Left renal cortex interstitium (tissue), 4 donors: Measurements from ENCODE around the gene HARS2. TPM values are rescaled to one million over a fixed set of nuclear protein-coding genes. Genes with fewer than 3 reads are reported as not detected.
A peak's percentile ranks its signal among the peaks of the same experiment; 100 is the strongest.
"Not testable (repeated sequence)": the region's sequence is repeated elsewhere in the genome, so short reads cannot be mapped to it uniquely, and the experiment has no call there.

Experiments used
- DNase-seq, 4 donors: peaks; one replicate each; pipeline ENCODE4 v3.0.0-alpha.2; 2013; ENCODE audit warnings: low read depth in 4 of 4, low spot score in 2 of 4, missing footprints in 1 of 4
- polyA plus RNA-seq, 4 donors: library from polyadenylated mRNA; unstranded; fragments of 120-200 nt; gene quantifications; one replicate each; pipeline ENCODE4 v1.2.1, GENCODE V29; 2013; ENCODE audit not compliant: insufficient read length in 4 of 4

HARS2 gene, protein sequence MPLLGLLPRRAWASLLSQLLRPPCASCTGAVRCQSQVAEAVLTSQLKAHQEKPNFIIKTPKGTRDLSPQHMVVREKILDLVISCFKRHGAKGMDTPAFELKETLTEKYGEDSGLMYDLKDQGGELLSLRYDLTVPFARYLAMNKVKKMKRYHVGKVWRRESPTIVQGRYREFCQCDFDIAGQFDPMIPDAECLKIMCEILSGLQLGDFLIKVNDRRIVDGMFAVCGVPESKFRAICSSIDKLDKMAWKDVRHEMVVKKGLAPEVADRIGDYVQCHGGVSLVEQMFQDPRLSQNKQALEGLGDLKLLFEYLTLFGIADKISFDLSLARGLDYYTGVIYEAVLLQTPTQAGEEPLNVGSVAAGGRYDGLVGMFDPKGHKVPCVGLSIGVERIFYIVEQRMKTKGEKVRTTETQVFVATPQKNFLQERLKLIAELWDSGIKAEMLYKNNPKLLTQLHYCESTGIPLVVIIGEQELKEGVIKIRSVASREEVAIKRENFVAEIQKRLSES
- 10 to 100 TPM; 37.4 to 60.3 (median 49.2) TPM for polyA plus RNA-seq

DNA sequence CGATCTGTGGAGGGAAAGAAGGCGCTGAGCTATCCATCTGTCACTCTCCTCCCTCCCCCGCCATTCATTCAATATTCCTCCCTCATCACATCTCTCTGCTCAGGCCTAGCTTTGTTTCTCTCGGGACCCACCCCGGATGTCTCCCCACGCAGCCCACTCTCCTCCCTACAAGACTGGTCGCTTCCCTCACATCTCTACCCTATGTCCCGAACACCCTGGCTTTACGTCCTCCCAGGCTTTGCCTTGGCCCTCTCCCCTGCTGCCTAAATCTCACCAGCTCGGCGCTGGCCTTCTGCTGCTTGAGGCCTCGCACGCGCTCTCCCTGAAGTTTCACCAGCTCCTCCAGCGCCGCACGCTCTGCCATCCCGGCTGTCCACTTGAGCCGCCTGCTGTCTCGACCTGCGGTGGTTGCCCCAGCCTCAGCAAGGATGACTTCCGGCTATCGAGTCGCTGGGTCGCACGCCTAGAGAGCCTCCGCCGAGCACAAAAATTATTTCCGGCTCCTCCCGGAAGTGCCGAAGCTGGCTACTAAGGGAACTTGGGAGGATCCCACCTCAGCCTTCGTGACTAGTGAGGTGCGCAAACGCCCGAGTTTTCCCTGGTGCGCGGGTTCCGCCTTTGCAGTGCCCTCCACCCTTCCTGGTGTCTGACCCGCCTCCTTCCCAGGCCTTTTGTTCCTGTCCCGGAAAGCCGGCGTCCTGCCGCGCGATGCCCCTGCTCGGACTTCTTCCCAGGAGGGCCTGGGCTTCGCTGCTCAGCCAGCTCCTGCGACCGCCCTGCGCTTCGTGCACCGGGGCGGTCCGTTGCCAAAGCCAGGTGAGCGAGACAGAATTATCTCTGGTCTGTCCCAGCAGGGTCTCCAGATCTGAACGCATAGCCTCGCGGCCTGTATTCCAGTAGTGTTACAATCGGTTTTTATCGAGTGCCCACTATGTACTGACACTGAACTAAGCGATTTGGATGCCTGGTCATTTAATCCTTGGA lies at the start of gene HARS2, which contains the start of gene HARS1:
TSS of gene HARS2 (plus strand) at position 515 of the 984 bp plus-strand sequence. CDS start at position 709, 194 bp downstream.
TSS of gene HARS1 (minus strand) at position 430 of the 984 bp plus-strand sequence. CDS start at position 364, 66 bp downstream.
- DNase-seq: peak; percentile 62 to 87 (median 76)

DNA sequence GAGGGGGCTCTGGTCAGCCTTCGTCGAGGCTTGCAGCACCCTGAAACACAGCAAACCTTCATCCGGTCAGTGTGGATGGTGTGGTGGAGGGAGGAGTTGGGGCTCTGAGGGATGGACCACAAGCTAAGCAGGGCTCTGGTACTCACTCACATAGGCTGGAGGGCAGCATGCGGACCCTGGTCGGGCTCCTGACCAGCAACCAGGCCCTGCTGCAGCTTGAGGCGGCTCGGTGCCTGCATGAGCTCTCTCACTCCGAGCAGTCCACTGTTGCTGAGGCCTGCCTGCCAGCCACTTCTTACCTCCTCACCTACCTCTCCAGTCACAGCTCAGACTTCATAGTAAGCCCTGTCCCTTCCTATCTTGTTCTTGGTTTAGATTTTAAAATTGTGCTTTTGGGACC lies 49.5 kb upstream of the HARS2 start:
- DNase-seq: no peak

DNA sequence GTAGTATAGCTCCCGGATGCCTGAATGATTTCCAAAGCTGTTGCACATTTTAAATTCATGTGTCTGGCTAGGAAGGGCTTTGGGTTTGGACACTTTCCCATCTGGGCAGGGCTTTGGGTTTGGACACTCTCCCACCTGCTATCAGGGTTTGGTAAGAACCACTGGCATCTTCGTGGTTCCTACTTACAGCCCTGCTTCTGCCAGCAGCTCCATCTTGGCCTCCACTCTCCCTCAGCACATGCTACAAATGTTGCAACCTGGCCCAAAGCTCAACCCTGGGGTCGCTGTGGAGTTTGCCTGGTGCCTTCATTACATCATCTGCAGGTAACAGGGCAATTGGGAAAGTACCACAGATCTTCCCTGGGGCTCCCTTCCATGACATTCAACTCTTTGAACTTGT lies 48.5 kb upstream of the HARS2 start:
- DNase-seq: no peak

DNA sequence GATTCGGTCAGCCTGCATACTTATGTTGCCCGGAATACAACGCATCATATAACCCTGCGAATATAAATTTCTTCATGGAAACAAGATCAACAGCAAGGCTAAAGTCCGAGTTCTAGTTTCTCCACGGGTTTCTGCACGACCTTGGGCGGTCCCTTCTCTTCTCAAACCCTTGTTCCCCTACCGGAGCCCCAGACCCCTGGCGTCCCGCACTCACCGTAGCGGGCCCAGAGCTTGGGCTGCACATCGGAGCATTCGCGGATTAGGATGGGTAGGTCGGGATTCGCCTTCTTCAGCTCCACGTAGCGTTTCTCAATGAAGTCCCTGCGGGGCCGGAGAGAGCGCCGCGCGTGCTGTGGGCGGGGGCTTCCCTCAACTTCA lies 44.2 kb upstream of the HARS2 start:
- no peak for DNase-seq

DNA sequence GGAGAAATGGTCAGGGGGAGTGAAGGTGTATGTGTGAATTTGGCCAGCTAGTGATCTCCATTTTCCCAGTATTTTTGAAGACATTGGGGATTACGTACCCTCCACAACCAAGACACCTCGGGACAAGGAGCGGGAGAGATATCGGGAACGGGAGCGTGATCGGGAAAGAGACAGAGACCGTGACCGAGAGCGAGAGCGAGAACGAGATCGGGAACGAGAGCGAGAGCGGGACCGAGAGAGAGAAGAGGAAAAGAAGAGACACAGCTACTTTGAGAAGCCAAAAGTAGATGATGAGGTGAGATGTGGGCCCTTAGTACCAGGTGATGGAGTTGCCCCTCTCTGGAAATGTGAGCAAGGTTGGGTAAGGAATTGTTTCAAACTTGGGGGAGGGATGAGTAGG lies 32.4 kb upstream of the HARS2 start:
- DNase-seq: no peak

DNA sequence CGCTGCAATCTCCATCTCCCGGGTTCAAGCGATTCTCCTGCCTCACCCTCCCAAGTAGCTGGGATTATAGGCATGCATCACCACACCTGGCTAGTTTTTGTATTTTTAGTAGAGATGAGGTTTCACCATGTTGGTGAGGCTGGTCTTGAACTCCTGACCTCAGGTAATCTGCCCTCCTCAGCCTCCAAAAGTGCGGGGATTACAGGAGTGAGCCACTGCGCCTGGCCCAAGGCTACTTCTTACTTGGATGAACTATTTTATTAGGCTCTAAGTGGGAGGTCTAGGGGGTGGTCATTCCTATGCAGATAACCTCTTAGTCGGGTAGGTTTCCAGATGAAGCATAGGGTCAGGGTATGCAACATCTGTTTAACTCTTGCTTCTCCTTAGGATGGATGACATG lies 30.9 kb upstream of the HARS2 start:
- DNase-seq: not testable (repeated sequence)

DNA sequence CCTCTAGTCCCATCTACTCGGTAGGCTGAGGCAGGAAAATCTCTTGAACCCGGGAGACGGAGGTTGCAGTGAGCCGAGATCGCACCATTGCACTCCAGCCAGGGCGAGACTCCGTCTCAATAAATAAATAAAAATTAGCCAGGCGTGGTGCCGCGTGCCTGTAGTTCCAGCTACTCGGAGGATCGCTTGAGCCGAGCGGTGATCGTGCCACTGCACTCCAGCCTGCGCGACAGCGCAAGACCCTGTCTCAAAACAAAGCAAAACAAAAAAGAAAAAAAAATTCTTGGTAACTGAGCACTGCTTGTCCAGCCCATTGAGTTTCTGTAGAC lies 27.3 kb upstream of the HARS2 start:
- DNase-seq: no peak

DNA sequence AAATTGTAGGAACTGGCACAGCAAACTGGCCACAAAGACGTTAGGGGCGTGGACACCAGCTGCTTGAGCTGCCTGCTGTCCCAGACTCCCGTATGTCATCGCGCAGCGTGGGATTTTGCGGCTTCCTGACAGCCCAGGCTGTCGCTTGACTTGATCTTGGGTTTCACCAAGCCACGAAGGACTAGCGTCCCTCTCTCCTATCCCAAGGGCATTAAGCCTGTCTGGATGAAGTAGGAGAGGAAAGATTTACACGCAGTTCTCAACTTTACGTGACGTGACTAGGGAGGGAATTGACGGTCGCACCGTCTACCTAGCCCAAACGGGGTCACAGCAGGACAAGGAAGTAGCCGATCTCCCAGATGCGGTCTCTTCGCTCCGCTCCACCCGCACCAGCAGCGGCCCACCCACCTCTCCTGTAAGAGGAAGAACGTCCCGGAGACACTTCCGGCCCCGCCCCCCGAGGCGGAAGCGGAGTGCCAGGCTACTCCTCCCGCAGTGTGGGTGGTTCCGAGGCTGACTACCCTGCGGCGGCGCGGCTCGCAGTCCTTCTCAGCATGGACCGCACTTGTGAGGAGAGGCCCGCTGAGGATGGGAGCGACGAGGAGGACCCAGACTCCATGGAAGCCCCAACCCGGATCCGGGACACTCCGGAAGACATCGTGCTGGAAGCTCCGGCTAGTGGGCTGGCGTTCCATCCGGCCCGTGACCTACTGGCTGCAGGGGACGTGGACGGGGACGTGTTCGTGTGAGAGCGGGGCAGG lies 26.7 kb upstream of the HARS2 start, which contains the start of gene WDR55:
TSS of gene WDR55 (plus strand) at position 546 of the 761 bp plus-strand sequence. CDS start at position 555, 9 bp downstream.
- DNase-seq: peak; percentile 73 to 86 (median 80)

DNA sequence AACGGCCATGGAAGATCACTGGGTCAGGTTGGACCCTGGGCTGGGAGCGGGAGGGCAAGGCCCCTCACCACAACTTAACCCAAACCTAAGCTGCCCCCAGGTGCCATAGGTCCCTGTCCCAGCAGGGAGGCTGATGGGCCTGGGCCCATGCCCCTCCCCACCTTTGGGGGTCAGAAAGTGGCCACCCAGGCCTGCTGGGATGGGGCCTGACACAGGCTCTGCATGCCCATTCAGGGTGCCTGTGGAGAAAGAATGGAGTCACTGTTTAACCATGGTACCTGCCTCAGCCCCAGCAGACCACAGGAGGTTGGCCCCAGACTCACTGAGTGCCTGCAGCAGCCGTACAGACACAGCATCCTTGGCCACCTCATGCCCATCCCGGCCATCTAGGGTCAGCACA lies 20.2 kb upstream of the HARS2 start:
- DNase-seq: not testable (repeated sequence)

DNA sequence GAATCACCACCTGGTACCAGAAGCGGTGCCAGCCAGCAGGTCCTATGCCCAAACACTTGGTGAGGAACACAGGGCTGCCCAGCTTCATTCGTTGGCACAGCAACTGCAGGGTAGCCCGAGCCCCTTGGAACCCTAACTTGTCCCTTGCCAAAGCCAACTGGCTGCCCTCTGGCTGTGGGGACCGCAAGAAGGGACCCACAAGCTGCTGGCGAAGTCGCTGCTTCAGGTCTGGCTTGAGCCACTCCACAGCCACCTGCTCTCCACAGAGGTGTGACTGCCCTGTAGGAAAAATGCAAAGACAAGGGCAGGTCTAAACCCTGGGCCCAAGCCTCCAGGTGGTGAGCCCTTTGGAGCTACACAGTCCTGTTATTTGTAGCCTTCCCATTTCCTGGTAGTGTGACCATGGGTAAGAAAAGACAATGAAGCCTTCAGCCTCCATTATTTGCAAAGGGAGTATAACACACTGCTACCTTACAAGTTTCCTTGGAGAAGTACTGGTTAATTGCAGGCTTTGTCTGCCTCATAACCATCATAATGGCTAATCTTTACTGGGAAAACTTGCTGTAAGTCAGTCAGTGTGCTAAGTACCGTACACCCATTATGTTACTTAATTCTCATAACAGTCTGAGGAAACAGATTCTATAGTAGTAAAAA lies 19.7 kb upstream of the HARS2 start:
- DNase-seq: no peak

DNA sequence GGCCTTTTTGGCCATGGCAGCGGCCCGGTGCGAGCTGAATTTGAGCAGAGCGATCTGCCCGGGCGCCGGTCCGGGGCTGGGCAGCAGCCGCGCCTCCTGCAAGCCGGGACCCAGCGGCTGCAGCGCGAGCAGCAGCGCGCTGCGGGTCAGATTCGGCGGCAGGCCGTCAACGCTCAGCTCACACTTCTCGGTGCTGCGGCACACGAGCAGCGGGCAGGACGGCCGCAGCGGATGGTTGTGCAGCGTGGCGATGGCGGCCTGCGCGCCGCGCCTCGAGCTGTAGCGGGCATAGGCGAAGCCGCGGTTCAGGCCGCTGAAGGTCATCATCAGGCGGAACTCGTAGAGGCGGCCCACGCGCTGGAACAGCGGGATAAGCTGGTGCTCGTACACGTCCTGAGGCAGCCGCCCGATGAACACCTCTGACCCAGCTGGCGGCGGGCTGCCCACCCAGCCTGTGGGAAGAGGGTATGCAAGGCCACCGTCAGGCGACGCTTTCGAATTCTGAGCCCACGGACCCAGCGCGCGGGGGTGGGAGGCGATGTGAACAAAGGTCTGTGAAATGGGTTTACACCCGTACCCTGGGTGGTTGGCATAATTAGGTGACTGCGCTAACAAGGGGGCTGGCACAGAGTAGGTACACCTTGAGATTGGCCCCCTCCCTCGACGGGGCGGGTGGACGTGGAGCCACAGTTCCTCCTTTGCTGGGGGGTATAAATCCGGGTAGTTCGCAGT lies 18.6 kb upstream of the HARS2 start:
- no peak for DNase-seq

DNA sequence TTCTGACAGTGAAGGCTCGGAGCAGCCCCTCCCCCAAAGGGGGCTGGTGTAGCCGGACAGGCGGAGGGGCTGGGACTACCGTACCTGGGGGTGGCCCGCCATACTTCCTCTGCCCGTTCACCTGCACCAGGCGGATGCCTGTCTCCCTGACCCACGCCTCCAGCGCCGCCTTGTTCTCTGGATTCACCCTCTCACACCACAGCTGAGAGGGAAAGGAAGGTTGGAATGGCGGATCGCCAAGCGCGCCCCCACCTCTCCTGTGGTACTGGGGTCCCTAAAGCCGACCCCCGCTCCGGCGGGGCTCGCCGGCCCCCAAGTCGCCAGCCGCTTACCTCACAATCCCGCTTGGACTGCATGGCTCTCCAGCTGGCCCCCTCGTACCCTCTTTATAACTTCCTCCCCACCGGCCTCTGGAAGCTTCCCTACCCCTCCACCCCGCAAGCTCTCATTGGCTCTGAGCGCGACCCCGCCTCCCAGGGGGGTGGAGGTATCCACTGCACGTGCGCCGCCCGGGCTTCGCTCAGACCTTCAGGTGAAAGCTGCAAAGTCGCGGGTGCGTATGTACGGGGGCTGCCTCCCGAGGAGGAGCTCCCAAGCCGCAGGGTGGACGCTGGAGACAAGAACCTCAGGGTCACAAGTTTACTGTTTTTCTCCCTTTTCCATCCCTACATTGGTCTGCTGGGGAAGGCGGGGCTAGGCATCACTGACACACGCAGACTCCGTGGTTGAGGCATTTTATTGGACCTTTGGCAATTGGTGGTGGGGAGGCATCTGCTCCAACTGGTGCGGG lies 17.9 kb upstream of the HARS2 start, which contains the start of gene DND1:
TSS of gene DND1 (minus strand) at position 390 of the 790 bp plus-strand sequence. CDS start at position 356, 34 bp downstream.
- DNase-seq: no peak

DNA sequence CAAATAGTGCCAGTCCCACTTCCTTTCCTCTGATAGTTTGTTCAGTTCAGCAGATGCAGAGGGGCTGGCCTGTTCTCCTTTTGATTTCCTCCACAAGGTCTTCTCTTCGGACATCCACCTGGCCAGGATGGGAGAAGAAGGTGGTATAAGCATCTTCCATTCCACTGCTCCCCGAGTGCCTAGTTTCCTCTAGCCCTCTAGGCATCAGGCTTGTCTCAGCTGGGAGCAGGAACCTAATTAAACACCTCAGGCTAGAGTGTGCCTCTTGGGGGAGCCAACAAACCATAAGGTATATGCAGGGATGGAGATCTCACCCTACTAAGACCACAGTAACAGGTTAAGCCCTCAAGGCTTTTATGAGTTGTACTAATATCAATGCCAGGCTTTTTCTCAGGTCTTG lies 17.0 kb upstream of the HARS2 start:
- DNase-seq: no peak

DNA sequence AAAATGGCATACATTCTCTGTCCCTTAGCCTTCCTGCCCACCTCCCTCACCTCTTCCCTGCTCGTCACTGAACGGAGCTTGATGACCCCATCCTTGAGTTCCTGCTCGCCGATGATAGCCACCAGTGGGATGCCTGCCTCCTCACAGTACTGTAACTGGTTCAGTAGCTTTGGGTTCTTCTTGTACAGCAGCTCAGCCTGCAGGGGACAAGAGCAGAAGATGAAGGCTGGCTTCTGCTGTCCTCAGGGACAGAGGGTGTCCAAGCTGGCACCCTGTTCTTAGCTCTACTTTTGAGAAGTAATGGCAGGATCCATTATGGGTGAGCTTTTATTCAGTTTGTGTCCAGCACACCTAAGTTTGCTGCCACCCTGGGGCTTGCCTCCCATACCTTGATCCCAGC lies 16.6 kb upstream of the HARS2 start:
- DNase-seq: no peak

DNA sequence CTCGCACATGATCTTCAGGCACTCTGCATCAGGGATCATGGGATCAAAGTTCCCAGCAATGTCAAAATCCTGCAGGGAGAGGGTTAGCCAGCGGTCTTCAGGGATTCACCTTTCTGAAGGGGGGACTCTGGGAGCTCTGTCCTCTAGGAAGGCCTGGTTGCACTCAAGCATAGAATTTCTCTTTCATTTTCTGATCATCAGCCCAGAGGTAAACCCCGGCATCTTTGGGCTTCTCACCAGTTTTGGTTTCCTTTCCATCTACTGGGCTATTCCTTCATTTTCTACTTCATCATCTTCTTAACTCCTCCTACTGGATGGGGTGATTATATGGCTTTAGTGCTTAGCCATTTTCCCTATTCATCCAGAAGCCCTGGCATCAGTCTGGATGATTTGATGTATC lies 13.3 kb upstream of the HARS2 start:
- DNase-seq: no peak

DNA sequence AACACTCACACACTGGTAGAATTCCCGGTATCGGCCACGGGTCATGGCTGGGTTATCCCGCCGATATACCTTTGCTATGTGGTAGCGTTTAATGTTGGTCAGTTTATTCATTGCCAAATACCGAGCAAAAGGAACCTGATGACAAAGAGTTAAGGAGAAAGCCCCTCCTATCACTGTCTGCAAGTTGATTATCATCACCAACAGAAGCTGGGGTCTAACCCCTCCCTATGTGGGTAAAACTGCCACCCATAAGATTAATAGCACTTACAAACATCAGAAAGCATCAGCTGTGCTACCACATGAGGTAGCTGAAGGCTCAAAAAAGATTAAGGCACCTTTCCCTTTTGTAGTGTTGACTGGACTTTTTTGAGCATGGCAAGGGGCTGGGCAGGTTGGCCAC lies 12.3 kb upstream of the HARS2 start:
- DNase-seq: no peak

DNA sequence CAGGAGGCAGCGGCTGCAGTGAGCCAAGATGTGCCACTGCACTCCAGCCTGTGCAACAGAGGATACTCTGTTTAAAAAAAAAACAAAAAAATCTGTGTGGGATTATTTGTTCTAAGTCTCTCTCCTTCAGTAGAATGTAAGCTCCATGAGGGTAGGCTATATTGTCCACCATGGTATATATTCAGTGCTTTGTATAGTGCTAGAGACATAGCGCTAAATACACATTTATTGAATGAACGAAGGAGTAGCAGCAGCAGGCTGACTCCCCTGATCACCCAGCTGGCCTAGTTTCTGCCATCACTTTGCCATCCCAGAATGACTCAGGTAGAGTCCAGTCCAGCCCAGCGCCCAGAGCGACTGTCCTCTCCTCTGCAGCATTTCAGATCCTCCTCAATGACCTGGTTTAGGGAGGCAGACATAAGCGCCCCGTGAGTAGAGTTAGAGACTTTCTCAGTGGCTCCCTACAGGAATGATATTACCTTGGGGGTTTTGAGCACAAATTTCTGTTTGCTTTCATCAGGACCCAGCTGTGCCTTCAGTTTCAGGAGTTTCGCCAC lies 801 bp upstream of the HARS2 start:
- DNase-seq: no peak

DNA sequence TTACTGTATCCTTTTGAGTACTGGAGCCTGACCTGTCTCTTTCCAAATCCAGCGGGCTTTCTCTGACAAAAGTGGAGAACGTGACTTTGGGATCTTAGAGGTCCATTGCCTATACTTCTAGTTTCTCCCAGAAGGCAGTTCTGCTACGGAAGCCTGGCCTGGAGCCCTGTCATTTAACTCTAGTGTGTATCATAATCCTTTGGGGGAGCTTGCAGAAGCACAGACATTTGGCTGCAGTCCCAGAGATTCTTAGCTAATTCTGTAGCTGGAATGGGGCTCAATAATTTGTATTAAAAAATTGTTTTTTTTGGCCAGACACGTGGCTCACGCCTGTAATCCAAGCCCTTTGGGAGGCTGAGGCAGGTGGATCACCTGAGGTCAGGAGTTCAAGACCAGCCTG lies 3.0 kb downstream of the HARS2 start:
- DNase-seq: no peak
